GM19025 (cell line): Measurements from ENCODE around the gene NUP210.

Experiments
- ATAC-seq: cut with Tn5 transposase; IDR thresholded peaks from one replicate; pipeline ENCODE4 v1.9.1; 2021; ENCODE audit warnings: mild to moderate bottlenecking, low read depth, moderate library complexity; ENCODE audit not compliant: unreplicated experiment

Gene NUP210

GRCh38 chr3:13278783-13279531 is 141.2 kb downstream of the NUP210 start:
- no peak for ATAC-seq

GRCh38 chr3:13277860-13278531 is 142.1 kb downstream of the NUP210 start:
- no peak for ATAC-seq

GRCh38 chr3:13277196-13277813 is 142.8 kb downstream of the NUP210 start:
- no peak for ATAC-seq

- ATAC-seq: no peak
Observed at GRCh38 chr3:13276438-13277195, 143.5 kb downstream of the NUP210 start.

- ATAC-seq: no peak
Observed at GRCh38 chr3:13275376-13276005, 144.6 kb downstream of the NUP210 start.

GRCh38 chr3:13274551-13275332 is 145.4 kb downstream of the NUP210 start:
- ATAC-seq: no peak

GRCh38 chr3:13274125-13274524 is 146.0 kb downstream of the NUP210 start:
- ATAC-seq: no peak

GRCh38 chr3:13273604-13274105 is 146.5 kb downstream of the NUP210 start:
- no peak for ATAC-seq

- no peak for ATAC-seq
Observed at GRCh38 chr3:13272831-13273603, 147.1 kb downstream of the NUP210 start.

- no peak for ATAC-seq
Observed at GRCh38 chr3:13269711-13270378, 150.3 kb downstream of the NUP210 start.

GRCh38 chr3:13268961-13269441 is 151.1 kb downstream of the NUP210 start:
- no peak for ATAC-seq

GRCh38 chr3:13268120-13268519 is 152.0 kb downstream of the NUP210 start:
- no peak for ATAC-seq

- ATAC-seq: no peak
Observed at GRCh38 chr3:13266651-13267362, 153.3 kb downstream of the NUP210 start.
